ENCODE measurements around the gene RXRA. TPM values are rescaled to one million over a fixed set of nuclear protein-coding genes. Genes with fewer than 3 reads are reported as not detected.

RXRA gene
- total RNA-seq, 4 donors from 2014 or later, result 39.4 to 81.3 (median 67.4) TPM

- Histone ChIP-seq H3K36me3 (no peaks in the 10 kb centered on the region), H3K4me1 (peaks cover 0 to 8% of the 10 kb centered on the region in 2 donors), H3K27ac (no peak overlapping the region), H3K4me3 (replicated peaks in 1 of 3) (no peak overlapping the region), H3K27me3 (no peaks in the 10 kb centered on the region), H3K9me3 (no peaks in the 10 kb centered on the region)
- intact Hi-C loops (cut with DNase I), result no loop called here
- DNase-seq, result no peak
- 97 to 98% methylated on average over 10 to 11 of the region's 12 CpGs for WGBS, 2 donors
- TF ChIP-seq CTCF (IDR thresholded peaks at IDR 0.05) (no peak), POLR2A (IDR thresholded peaks at IDR 0.05) (no peak)
Observed at GRCh38 chr9:134290603-134291451, 35.4 kb upstream of the RXRA start.

- no peak for TF ChIP-seq POLR2A (IDR thresholded peaks at IDR 0.05)
- no peak for TF ChIP-seq CTCF (IDR thresholded peaks at IDR 0.05)
Observed at GRCh38 chr9:134291452-134291881, 34.8 kb upstream of the RXRA start.

GRCh38 chr9:134291961-134292871, 34.0 kb upstream of the RXRA start:
- 95 to 99% methylated on average over 11 to 27 of the region's 35 CpGs for WGBS, 2 donors
- no peak overlapping the region for H3K4me3 ChIP-seq (replicated peaks in 1 of 3)
- intact Hi-C loops (cut with DNase I), result no loop called here
- no peaks in the 10 kb centered on the region for H3K27me3 ChIP-seq
- DNase-seq, result no peak
- no peaks in the 10 kb centered on the region for H3K36me3 ChIP-seq
- no peak for TF ChIP-seq CTCF (IDR thresholded peaks at IDR 0.05)
- TF ChIP-seq POLR2A (IDR thresholded peaks at IDR 0.05), result no peak
- peaks cover 0 to 8% of the 10 kb centered on the region in 2 donors for H3K4me1 ChIP-seq
- no peak overlapping the region for H3K27ac ChIP-seq
- no peaks in the 10 kb centered on the region for H3K9me3 ChIP-seq

More at GRCh38 chr9:134291452-134291881, 34.8 kb upstream of the RXRA start:
- Histone ChIP-seq H3K9me3 (no peaks in the 10 kb centered on the region), H3K27me3 (no peaks in the 10 kb centered on the region), H3K27ac (no peak overlapping the region), H3K4me1 (peaks cover 0 to 8% of the 10 kb centered on the region in 2 donors), H3K4me3 (replicated peaks in 1 of 3) (no peak overlapping the region), H3K36me3 (no peaks in the 10 kb centered on the region)
- no peak for DNase-seq
- WGBS, 2 donors, result 88 to 96% methylated on average over 5 to 11 of the region's 11 CpGs
- intact Hi-C loops (cut with DNase I), result no loop called here

- intact Hi-C loops (cut with DNase I), result no loop called here
- no peaks in the 10 kb centered on the region for H3K36me3 ChIP-seq
- H3K4me3 ChIP-seq (replicated peaks in 1 of 3), result no peak overlapping the region
- TF ChIP-seq CTCF (IDR thresholded peaks at IDR 0.05) (no peak), POLR2A (IDR thresholded peaks at IDR 0.05) (no peak)
- no peak for DNase-seq
- no peak overlapping the region for H3K27ac ChIP-seq
- peaks cover 0 to 8% of the 10 kb centered on the region in 2 donors for H3K4me1 ChIP-seq
- no peaks in the 10 kb centered on the region for H3K9me3 ChIP-seq
- no peaks in the 10 kb centered on the region for H3K27me3 ChIP-seq
- 76 to 78% methylated on average over 10 to 13 of the region's 13 CpGs for WGBS, 2 donors
Observed at GRCh38 chr9:134293031-134293521, 33.2 kb upstream of the RXRA start.

All from thyroid gland (tissue), 4 donors.